CD4-positive, alpha-beta T cell (primary cell): Measurements from ENCODE around the gene ACER3. TPM values are rescaled to one million over a fixed set of nuclear protein-coding genes. Genes with fewer than 3 reads are reported as not detected.

Source experiments
- ATAC-seq: fragments of 200-7000 bp; cut with Tn5 transposase; one replicate; pipeline ENCODE4 v1.10.0; 2022; ENCODE audit warnings: mild to moderate bottlenecking; ENCODE audit not compliant: poor library complexity
- CTCF ChIA-PET: fragments of 350-600 bp; sonication (Branson Sonifier 250); formaldehyde crosslinking; loops from one replicate; lab custom pipeline; 2021; ENCODE audit warnings: antibody characterized with exemption, inconsistent platforms; lab: Charles Lee
- POLR2A ChIA-PET: fragments of 350-600 bp; sonication (Branson Sonifier 250); formaldehyde crosslinking; loops from one replicate; lab custom pipeline; 2021; ENCODE audit warnings: antibody characterized with exemption, inconsistent platforms; lab: Charles Lee
- DNase-seq, 14 experiments: peaks; one replicate each; pipeline ENCODE4 v3.0.0-alpha.2; 2013 to 2020; ENCODE audit warnings: mixed read lengths in 2 of 14
- H3K27ac ChIP-seq, 2 donors: one replicate each; pipeline versions ENCODE4 v1.5.1 to v1.7.0; 2013; ENCODE audit warnings: low read length in 2 of 2, low read depth in 1 of 2, mild to moderate bottlenecking in 1 of 2
- H3K27me3 ChIP-seq, 2 experiments: 1 replicate in 1 of 2; 2 replicates in 1 of 2; pipeline versions ENCODE4 v1.6.1 to v1.7.0; 2013; ENCODE audit warnings: low read length in 2 of 2, control low read depth in 1 of 2, mild to moderate bottlenecking in 1 of 2, moderate library complexity in 1 of 2; ENCODE audit not compliant: insufficient read depth in 2 of 2, control insufficient read depth in 1 of 2
- H3K36me3 ChIP-seq: one replicate; pipeline ENCODE4 v1.6.1; 2013; ENCODE audit warnings: low read length, control low read depth; ENCODE audit not compliant: insufficient read depth
- H3K4me1 ChIP-seq: one replicate; pipeline ENCODE4 v1.6.1; 2013; ENCODE audit warnings: low read length, control low read depth; ENCODE audit not compliant: insufficient read depth
- H3K4me3 ChIP-seq: one replicate; pipeline ENCODE4 v1.5.1; 2013; ENCODE audit warnings: mild to moderate bottlenecking, low read length, moderate library complexity
- H3K9me3 ChIP-seq, 2 experiments: 1 replicate in 1 of 2; 2 replicates in 1 of 2; pipeline versions ENCODE4 v1.6.1 to v1.7.0; 2013; ENCODE audit warnings: low read length in 2 of 2, mild to moderate bottlenecking in 2 of 2, control low read depth in 1 of 2, moderate library complexity in 1 of 2; ENCODE audit not compliant: control insufficient read depth in 1 of 2, insufficient read depth in 1 of 2
- H3K27ac Mint-ChIP-seq: one replicate; pipeline ENCODE4 v1.8.0; 2020; ENCODE audit warnings: mixed read lengths
- H3K27me3 Mint-ChIP-seq: one replicate; pipeline ENCODE4 v1.8.0; 2021; ENCODE audit warnings: mixed read lengths
- H3K36me3 Mint-ChIP-seq: one replicate; pipeline ENCODE4 v1.8.0; 2021; ENCODE audit warnings: low read depth, mixed read lengths
- H3K4me1 Mint-ChIP-seq: one replicate; pipeline ENCODE4 v1.8.0; 2021; ENCODE audit warnings: low read depth, mixed read lengths
- H3K4me3 Mint-ChIP-seq: one replicate; pipeline ENCODE4 v1.8.0; 2020; ENCODE audit warnings: mild to moderate bottlenecking, mixed read lengths
- H3K9me3 Mint-ChIP-seq: one replicate; pipeline ENCODE4 v1.8.0; 2020; ENCODE audit warnings: mixed read lengths
- intact Hi-C, 2 experiments: fragments of 100-400 bp; cut with DNase I in 1 of 2; cut with micrococcal nuclease in 1 of 2; formaldehyde crosslinking; loops; one replicate each; pipeline versions ENCODE4 v1.15.1 to v1.9.0; 2023 to 2025; cut with DNase I, micrococcal nuclease
- total RNA-seq, 174 experiments: library from RNA in 2 of 174; stranded (reverse) in 2 of 174; gene quantifications; one replicate each; pipeline ENCODE4 v1.2.3 and lab custom pipeline; 2021 to 2026
- TF ChIP-seq, protein P1 (sequence below): fragments of 200-600 bp; IDR thresholded peaks from one replicate; pipeline ENCODE4 v1.8.0; 2022; ENCODE audit warnings: antibody characterized with exemption, mild to moderate bottlenecking

Gene ACER3
- total RNA-seq, 2 experiments from 2014 or later = 6.4 to 7.0 TPM

DNA sequence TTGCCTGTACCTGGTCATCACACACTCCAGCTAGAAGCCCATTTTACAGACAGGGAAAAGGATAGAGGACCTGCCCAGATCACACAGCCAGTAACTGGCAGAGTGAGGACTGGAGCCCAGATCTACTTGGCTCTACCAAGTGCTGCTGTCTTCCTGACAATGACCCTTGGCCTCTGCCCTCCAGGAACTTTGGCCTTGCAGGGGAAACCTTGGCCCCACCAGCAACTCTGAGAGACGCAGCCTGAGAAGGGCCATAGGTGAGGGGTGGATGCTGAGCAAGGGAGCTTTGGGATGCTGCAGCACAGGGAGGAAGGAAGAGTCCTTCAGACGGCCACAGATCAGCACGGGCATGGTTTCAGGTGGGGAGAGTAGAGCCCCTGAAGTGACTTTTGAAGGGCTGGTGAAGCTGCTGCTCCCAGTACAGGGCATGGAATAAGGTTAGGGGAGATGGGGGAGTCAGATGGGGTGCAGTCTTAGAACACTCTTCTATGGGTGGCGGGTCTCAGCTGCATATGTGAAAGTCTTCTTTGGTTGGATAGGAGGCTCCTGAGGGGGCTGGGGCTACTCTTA, 204.0 kb downstream of the ACER3 start:
- H3K27ac ChIP-seq = no peak overlapping the region
- TF ChIP-seq, protein P1, sequence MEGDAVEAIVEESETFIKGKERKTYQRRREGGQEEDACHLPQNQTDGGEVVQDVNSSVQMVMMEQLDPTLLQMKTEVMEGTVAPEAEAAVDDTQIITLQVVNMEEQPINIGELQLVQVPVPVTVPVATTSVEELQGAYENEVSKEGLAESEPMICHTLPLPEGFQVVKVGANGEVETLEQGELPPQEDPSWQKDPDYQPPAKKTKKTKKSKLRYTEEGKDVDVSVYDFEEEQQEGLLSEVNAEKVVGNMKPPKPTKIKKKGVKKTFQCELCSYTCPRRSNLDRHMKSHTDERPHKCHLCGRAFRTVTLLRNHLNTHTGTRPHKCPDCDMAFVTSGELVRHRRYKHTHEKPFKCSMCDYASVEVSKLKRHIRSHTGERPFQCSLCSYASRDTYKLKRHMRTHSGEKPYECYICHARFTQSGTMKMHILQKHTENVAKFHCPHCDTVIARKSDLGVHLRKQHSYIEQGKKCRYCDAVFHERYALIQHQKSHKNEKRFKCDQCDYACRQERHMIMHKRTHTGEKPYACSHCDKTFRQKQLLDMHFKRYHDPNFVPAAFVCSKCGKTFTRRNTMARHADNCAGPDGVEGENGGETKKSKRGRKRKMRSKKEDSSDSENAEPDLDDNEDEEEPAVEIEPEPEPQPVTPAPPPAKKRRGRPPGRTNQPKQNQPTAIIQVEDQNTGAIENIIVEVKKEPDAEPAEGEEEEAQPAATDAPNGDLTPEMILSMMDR = no peak
- ChIA-PET POLR2A (interaction anchor here (1.1 kb wide), 2 partner anchors 18 to 26 kb away, joined by 5 to 6 read pairs; no protein-coding TSS in a partner anchor), CTCF (interaction anchor here (1.3 to 2.5 kb wide), 3 partner anchors 16 to 26 kb away, joined by 8 to 14 read pairs (median 13); no protein-coding TSS in a partner anchor)
- H3K36me3 Mint-ChIP-seq = no peaks in the 10 kb centered on the region
- ATAC-seq = no peak
- H3K36me3 ChIP-seq = no peaks in the 10 kb centered on the region
- H3K27me3 ChIP-seq = no peaks in the 10 kb centered on the region
- H3K27me3 Mint-ChIP-seq = no peaks in the 10 kb centered on the region
- H3K4me1 ChIP-seq = peaks cover 19% of the 10 kb centered on the region
- no peak overlapping the region for H3K4me3 ChIP-seq
- peaks cover 0 to 3% of the 10 kb centered on the region in 2 experiments for H3K9me3 ChIP-seq
- H3K27ac Mint-ChIP-seq = no peak overlapping the region
- H3K4me1 Mint-ChIP-seq = peaks cover 16% of the 10 kb centered on the region
- peak overlapping the region; percentile 92 for H3K4me3 Mint-ChIP-seq
- intact Hi-C loops = loop anchor here in 1 of 2 experiments (10.0 kb wide), 2 partner anchors 410 to 1510 kb away; partner anchors contain the start of genes NARS2 and PAK1
- H3K9me3 Mint-ChIP-seq = no peaks in the 10 kb centered on the region
- DNase-seq = no peak

DNA sequence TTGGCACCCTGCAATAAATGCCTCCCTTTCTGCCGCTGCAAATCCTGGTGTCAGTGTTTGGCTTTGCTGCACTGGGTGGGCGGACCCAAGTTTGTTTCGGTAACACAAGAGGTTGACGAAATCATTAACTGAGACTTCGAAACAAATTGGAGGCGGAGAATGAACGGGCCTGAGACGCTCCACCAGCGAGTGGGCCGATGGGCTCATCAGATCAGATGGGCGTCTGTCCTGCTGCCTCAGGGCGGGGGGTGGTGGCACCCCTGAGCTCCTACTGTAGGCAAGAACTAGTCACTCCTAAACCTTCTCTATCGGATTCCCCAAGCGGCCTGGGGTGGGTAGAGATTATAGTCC, 205.1 kb downstream of the ACER3 start:
- intact Hi-C loops = loop anchor here (1.0 to 10.0 kb wide), 4 partner anchors 19 to 1509 kb away; partner anchors contain the start of genes NARS2 (in 1 of the 2) and PAK1 (in 1 of the 2)
- Histone ChIP-seq H3K9me3 (peaks cover 0 to 3% of the 10 kb centered on the region in 2 experiments), H3K36me3 (no peaks in the 10 kb centered on the region), H3K4me1 (peaks cover 19% of the 10 kb centered on the region), H3K27ac (no peak overlapping the region), H3K4me3 (peak overlapping the region; percentile 69), H3K27me3 (no peaks in the 10 kb centered on the region)
- TF ChIP-seq, protein P1 = no peak
- POLR2A ChIA-PET = interaction anchor here (1.1 kb wide), 2 partner anchors 17 to 25 kb away, joined by 5 to 6 read pairs; no protein-coding TSS in a partner anchor
- H3K4me1 Mint-ChIP-seq = peaks cover 16% of the 10 kb centered on the region
- H3K27me3 Mint-ChIP-seq = no peaks in the 10 kb centered on the region
- no peaks in the 10 kb centered on the region for H3K36me3 Mint-ChIP-seq
- no peak for ATAC-seq
- peak in 2 of 14 experiments; percentile 25 to 26 for DNase-seq
- CTCF ChIA-PET = interaction anchor here (1.3 to 2.5 kb wide), 2 partner anchors 18 to 25 kb away, joined by 8 to 14 read pairs; no protein-coding TSS in a partner anchor
- peak overlapping the region; percentile 92 for H3K4me3 Mint-ChIP-seq
- H3K9me3 Mint-ChIP-seq = no peaks in the 10 kb centered on the region
- H3K27ac Mint-ChIP-seq = peak overlapping the region; percentile 71

DNA sequence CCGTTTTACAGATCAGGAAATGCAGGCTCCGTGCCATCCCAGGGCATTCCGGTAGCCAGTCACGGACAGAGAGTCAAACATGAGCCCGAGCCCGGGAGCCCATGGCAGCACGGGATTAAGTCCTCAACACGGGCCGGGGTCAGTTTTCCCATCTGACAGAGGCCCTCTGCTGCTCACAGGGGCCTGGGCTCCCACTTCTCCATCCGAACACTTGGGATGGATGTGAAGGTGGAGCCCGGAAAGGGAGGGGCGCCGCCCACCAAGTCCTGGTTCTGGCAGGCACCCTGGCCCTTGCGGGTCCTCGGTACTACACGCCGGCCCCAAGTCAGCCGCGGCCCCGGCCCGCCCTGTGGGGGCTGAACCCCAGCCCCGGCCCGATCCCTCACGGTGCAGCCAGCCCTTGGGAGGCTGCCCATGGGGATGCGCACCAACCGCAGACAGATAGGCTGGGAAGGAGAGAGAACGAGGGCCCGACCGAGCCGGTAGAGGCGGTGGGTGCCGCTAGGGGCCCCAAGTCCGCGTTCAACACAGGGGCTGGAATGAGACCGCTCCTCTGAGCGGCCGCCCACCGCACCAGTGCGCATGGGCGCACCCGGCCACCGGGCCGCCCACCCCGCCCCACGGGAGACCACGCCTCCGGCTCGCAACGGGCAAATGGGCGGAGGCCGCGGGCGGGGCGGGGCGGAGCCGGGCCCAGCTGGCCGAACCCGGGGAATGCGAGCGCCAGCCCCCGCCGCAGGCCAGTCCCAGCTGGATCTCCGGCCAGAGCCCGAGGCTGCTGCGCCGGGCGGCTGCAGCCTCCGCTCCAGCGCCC, 205.7 kb downstream of the ACER3 start, which contains the start of gene CAPN5:
TSS of gene CAPN5 (plus strand) at position 743 of the 814 bp plus-strand sequence. CDS start 17,916 bp downstream, outside the sequence.
- Mint-ChIP-seq H3K4me3 (peak within 1 kb of the TSS; percentile 92), H3K36me3 (no peaks in the 10 kb centered on the region), H3K9me3 (no peaks in the 10 kb centered on the region), H3K27me3 (no peaks in the 10 kb centered on the region), H3K4me1 (peaks cover 16% of the 10 kb centered on the region), H3K27ac (peak within 1 kb of the TSS; percentile 71)
- H3K9me3 ChIP-seq = peaks cover 0 to 3% of the 10 kb centered on the region in 2 experiments
- no peaks in the 10 kb centered on the region for H3K36me3 ChIP-seq
- peaks cover 19% of the 10 kb centered on the region for H3K4me1 ChIP-seq
- TF ChIP-seq, protein P1 = no peak
- ATAC-seq = peak; percentile 90
- peak within 1 kb of the TSS in 1 of 2 donors; percentile 39 for H3K27ac ChIP-seq
- peak; percentile 71 to 94 (median 82) for DNase-seq
- no peaks in the 10 kb centered on the region for H3K27me3 ChIP-seq
- POLR2A ChIA-PET = interaction anchor here (0.6 to 1.1 kb wide), 3 partner anchors 16 to 25 kb away, joined by 4 to 7 read pairs (median 6); no protein-coding TSS in a partner anchor
- CTCF ChIA-PET = interaction anchor here (1.0 to 2.5 kb wide), 4 partner anchors 15 to 25 kb away, joined by 3 to 14 read pairs (median 6); no protein-coding TSS in a partner anchor
- intact Hi-C loops = loop anchor here (1.0 to 10.0 kb wide), 4 partner anchors 19 to 1508 kb away; partner anchors contain the start of genes NARS2 (in 1 of the 2) and PAK1 (in 1 of the 2)
- H3K4me3 ChIP-seq = peak within 1 kb of the TSS; percentile 69
